ENCODE data around the gene GIMAP7.

DNA sequence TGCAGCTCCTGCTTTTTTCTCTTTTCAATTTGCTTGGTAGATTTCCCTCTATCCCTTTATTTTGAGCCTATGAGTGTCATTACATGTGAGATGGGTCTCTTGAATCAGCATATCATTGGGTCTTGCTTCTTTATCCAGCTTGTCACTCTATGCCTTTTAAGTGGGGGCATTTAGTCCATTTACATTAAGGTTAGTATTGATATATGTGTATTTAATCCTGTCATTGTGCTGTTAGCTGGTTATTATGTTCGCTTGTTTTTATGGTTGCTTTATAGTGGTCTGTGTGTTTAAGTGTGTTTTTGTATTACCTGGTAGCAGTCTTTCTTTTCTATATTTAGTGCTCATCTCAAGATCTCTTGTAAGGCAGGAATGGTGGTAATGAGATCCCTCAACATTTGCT, 17.0 kb downstream of the GIMAP7 start:
- TF ChIP-seq, protein P1, sequence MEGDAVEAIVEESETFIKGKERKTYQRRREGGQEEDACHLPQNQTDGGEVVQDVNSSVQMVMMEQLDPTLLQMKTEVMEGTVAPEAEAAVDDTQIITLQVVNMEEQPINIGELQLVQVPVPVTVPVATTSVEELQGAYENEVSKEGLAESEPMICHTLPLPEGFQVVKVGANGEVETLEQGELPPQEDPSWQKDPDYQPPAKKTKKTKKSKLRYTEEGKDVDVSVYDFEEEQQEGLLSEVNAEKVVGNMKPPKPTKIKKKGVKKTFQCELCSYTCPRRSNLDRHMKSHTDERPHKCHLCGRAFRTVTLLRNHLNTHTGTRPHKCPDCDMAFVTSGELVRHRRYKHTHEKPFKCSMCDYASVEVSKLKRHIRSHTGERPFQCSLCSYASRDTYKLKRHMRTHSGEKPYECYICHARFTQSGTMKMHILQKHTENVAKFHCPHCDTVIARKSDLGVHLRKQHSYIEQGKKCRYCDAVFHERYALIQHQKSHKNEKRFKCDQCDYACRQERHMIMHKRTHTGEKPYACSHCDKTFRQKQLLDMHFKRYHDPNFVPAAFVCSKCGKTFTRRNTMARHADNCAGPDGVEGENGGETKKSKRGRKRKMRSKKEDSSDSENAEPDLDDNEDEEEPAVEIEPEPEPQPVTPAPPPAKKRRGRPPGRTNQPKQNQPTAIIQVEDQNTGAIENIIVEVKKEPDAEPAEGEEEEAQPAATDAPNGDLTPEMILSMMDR (IDR thresholded peaks at IDR 0.05) = no peak
- TF ChIP-seq PBX3 (IDR thresholded peaks at IDR 0.05) (no peak), YY1 (IDR thresholded peaks at IDR 0.05; ENCODE audit: low read depth) (no peak), TAF1 (IDR thresholded peaks at IDR 0.05; ENCODE audit: borderline replicate concordance, low read depth, low read length) (no peak), TCF12 (IDR thresholded peaks at IDR 0.05) (no peak)

Measured in SK-N-SH (cell line).